Bone marrow (tissue), 2 donors: ENCODE results near the gene SLC15A4.
"Not testable (repeated sequence)": the region's sequence is repeated elsewhere in the genome, so short reads cannot be mapped to it uniquely, and the experiment has no call there.

ENCODE experiments used
- DNase-seq, 2 donors: peaks; one replicate each; lab custom pipeline; 2025; lab: John Stamatoyannopoulos, UW

SLC15A4 gene

DNA sequence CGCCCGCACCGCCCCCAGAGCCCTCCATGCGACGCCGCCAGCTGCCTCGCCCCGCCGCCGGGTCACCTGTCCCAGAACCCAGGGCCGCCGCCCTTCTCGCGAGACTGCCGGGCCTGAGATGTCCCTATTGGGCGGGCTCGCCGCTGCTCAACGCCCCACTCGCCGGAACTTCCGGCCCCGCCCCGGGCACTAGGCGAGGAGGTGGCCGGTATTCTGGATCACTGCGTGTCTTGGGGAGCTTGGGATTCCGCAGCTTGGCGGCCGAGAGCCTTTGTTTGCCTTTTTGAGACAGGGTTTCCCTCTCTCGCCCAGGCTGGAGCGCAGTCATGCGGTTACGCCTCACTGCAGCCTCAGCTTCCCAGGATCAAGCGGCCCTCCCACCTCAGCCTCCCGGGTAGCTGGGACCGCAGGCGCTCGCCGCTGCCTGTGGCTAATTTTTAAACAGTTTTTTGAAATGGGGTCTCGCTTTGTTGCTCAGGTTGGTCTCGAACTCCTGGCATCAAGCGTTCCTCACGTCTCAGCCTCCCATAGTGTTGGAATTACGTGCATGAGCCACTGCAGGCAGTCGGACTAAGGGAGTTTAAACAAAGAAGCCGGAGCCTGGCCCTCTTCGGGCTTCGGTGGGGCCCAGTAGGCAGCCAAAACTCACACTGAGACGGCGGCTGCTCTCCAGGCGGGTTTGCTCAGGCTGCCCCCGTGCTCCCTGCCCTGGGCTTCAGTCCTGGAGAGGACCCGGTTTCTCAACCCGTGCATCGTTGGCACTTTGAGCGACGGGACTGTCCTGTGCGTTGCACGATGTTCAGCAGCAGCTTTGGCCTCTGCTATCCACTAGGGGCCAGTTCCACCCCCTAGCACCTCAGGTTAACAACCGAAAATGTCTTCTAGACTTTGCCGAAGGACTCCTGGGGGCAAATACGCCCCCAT lies at the start of gene SLC15A4:
SLC15A4 (minus strand) TSS at position 43 of the 924 bp plus-strand sequence; CDS start at position 28, 15 bp downstream.
- peak; percentile 73 to 80 for DNase-seq

DNA sequence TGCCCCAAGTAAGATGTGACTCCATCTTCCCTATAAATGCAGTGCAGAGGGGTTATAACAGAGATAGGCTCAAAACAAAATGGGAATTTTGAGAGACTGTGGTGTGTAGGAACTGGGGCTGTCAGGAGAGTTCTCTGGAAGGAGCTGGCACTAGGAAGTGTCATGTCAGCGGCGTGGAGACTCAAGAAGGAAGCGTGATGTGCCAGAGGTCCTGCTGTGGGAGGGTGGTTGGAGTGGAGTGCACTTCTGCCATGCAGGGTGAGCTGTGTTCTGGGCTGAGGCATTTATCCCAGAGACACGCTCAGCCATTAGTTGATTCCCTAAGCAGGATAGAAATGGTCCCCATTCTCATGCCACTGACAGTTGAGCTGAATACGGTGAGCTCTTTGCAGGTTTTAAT lies 48.5 kb upstream of the SLC15A4 start:
- no peak for DNase-seq

DNA sequence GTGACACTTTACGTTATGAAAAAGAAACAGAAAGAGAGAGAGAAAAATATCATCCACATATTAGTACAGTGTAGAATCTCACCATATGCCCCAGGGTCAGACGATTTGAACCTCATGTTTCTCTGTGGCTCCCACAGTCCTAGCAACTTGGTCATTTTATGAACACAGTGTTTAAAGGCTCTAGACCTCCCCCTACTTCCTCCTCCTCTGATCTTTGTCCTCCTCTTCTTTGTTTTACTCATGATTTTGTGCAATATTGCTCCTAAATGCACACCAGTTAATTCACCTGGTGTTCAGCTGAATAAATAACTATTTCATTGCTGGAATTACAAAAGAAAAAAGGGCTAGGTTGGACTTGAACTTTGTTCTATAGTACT lies 47.7 kb upstream of the SLC15A4 start:
- DNase-seq, result no peak

DNA sequence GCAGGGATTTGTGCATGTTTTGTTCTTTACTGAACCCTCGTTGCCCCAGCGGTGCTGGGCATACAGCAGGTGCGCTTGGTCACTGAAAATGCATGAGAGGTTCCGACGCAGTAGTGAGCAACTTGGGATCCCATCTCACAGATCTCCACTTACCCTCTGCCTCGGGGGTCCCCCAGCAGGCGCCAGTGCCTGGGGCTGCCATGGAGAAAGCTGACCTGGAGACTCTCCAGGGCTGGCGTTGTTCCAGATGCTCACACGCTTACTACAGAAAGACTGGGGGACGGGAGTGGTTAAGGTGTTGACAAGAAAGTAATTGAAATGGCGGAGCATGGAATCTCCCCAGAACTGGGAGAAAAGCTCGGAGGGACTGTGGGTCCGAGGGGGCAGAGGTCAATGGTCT lies 43.7 kb upstream of the SLC15A4 start:
- no peak for DNase-seq

DNA sequence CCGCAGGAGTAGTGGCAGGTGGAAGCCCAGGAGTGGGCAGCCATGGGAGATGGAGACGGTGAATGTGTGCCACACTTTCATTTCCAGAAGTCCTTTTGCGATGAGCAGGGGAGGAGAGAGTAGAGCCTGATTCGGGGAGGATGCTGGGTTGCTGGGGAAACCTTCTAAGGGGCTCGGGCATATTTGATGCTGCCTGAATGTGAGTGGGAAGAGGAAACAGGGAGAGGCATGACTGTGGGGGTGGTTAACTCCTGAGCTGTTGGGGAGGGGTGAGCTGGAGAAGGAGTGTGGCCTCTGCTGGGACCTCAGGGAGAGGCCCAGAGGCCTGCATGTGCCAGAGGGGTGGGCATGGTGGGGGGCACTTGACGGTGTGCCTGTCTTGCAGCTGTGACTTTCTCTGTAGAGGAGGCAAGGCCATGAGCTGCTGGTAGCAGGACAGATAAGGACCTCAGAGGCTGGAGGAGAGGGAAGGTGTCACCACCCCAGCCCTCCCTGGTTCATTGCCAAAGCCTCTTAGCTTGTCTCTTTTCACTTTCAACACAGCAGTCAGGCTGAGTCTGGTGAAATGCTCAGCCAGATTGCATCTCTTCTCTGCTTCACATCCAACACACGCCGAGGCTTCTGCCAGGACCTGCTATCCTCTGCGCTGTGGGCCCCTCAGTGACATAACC lies 40.9 kb upstream of the SLC15A4 start:
- no peak for DNase-seq

DNA sequence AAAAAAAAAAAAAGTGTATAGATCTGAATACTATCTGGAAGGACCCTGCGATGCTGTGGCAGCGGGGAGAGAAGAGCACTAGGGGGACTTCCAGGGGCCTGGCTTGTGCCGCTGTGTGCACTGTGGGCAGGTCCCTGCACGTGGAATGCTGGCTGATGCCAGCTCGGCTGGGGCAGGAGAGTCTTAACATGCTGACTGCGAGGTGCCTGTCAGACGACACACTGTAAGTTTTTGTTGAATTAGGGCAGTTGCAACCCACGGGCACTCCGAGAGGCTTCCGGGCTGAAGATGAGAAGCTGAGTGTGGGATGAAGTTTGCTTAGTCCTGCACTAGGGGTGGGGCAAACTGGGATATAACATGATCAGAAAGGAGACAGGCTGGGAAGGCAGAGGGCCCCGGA lies 40.2 kb upstream of the SLC15A4 start:
- DNase-seq, result no peak

DNA sequence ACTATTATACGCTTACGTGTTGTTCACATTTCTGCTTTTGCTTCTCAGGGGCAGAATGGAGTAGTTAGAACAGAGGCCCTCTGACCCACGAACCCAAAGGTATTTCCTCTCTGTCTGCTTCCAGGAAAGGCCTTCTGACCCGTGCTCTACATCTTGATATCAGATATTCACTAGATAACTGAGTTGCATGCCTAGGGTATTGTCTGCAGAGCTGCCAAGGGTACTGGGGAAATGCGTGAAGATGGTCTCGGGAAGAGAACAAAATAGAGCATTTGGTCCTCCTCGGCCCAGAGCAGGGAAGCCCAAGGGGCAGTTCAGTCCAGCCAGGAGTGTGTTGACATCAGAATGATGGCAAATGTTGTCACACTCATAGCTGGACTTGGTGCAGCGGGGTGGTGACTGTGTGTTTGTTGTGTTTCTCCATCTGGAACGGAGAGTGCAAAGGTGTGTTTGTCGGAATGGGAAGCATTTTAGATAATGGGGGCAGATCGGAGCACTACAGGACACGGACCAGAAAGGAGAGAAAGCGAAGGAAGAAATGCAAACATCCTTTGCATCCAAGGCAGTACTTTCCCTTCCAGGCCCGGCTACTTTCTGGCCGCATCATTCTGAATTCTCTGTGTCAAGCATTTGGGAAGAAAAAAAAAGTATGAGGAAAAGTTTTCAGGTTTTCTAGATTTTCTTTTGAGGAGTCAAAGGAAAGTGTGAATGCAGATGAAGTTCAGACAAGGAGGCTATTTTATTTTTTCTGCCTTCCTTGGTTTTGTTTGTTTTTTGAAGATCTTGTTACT lies 37.7 kb upstream of the SLC15A4 start:
- no peak for DNase-seq

DNA sequence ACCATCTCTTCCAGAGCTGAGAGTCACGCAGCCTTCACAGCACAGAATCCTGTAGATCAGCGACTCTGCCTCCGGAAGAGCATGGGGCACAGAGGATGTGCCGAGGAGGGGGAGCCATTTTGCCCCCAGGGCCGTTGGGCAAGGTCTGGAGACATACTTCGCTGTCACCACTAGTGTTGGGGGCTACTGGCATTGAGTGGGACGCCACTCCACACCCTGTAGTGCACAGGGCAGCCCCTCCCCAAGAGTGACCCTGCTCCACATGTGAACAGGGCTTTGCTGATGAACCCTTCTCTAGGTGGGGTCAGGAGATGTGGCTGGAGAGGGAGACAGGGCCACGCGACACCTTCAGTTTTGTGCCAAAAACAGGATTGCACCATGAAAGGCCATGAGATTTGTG lies 35.6 kb upstream of the SLC15A4 start:
- no peak for DNase-seq

DNA sequence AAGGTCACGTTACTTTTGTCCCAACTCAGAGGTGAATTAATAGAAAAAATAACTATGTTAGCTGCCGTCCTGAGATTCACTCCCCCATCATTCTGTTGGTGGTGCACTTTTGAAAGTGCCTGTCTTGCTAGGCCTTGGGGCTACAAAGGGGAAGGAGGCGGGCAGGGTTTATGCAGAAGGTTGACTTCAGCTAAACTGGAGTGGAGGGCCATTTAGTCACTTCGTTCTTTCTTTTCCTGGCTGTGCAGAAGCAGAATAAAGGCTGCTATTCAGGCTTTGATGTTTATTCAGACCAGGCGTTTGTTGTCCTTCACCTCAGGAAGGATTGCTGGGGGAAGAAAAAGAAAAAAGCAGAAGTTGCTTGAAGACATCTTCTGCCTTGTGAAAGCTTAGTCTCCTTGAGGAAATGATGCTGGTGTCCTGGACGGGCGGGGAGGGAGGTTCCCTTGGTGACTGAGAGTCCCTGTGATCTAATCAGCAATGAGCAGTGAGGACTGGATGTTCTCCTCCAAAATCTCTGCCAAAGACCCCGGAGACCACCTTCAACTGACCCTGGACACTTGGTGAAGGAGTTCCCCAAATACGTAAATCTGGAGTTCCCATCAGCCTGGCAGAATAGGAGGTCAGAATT lies 33.5 kb upstream of the SLC15A4 start:
- DNase-seq, result peak in 1 of 2 donors; percentile 16

DNA sequence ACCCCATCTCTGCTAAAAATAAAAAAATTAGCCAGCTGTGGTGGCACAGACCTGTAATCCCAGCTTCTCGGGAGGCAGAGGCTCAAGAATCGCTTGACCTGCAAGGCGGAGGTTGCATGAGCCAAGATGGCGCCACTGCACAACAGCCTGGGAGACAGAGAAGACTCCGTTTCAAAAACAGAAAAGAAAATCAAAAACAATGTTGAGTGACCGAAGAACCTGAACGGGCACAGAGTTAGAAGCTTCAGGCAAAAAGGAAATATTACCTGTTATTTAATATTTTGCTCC lies 33.0 kb upstream of the SLC15A4 start:
- DNase-seq, result no peak

DNA sequence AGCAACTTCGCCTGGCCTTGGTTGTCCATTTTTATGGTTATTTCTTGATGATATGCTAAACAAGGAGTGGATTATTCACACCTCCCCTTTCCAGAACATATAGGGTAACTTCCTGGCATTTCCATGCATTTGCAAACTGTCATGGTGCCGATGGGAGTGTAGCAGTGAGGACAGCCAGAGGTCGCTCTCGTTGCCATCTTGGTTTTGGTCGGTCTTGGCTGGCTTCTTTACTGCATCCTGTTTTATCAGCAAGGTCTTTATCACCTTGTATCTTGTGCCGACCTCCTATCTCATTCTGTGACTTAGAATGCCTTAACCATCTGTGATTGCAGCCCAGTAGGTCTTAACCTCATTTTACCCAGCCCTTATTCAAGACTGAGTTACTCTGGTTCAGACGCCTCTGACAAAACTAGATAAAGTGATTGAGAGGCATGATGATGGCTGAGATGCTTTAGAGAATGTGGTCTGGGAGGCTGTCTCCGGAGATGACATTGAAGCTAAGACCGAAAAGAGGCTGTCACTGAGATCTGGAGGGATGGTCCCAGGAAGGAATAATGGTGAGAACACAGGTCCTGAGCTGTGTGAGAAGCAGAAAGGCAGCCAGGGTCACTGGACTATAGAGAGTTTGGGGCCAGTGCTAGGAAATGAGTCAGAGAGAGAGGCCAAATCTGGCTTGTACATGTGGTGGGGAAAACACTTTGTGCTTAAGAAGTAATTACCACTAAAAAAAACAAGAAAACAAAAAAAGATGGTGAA lies 32.5 kb upstream of the SLC15A4 start:
- DNase-seq, result no peak

DNA sequence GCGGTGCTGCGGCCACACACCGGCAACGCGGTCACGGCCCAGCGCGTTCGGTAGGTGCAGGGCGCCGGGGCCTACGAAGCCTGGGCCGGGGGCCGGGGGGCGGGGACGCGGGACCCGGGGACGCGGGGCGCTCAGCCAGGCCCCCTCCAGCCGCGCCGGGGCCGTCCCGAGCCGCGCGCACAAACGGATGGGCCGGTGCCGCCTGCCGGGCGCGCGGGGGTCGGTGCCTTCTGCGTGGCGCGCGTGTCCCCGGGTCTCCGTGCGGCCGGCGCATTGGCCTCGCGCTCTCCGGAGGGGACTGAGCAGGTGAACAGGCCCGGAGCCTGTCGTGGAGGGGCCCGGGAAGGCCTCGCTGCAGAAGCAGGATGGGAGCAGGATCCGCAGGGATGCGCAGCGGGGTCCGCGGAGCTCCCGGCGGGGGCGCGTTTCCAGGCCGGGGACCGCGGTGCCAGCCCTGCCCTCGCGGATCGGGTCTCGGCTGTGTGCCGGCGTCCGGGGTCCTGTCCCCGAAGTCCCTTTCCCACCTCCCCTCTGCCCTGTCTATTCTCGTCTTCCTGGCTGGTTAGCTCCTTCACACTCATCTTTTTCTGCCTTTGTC lies 29.9 kb upstream of the SLC15A4 start:
- DNase-seq, result no peak

DNA sequence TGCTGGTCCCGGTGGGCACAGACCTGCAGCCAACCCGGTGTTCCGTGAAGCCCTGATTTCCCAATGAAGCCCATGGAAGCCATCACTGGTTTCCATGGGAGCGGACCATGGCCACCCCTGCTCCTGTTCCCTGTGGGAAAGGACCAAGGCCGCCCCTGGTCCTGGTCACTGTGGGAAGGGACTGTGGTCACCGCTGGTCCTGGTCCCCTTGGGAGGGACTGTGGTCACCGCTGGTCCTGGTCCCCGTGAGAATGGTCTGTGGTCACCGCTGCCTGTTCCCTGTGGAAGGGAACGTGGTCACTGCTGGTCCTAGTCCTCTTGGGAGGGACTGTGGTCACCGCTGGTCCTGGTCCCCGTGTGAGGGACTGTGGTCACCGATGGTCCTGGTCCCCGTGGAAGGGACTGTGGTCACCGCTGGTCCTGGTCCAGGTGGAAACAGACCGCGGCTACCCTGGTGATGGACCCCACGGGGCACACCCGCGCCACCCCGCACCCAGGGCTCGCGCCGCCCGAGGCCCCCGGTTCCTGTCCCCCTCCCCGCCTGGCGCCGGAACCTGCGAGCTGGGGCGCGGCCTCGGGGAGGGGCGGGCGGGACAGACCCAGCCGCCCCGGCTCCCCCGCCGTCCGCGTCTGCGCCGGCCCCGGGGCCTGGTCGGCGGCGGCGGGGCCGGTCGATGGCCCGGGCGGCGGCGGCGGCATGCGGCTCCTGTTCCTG lies 29.3 kb upstream of the SLC15A4 start, which contains the start of gene GLT1D1:
GLT1D1 (plus strand) TSS at position 594 of the 715 bp plus-strand sequence; CDS start at position 698, 104 bp downstream.
- no peak for DNase-seq

DNA sequence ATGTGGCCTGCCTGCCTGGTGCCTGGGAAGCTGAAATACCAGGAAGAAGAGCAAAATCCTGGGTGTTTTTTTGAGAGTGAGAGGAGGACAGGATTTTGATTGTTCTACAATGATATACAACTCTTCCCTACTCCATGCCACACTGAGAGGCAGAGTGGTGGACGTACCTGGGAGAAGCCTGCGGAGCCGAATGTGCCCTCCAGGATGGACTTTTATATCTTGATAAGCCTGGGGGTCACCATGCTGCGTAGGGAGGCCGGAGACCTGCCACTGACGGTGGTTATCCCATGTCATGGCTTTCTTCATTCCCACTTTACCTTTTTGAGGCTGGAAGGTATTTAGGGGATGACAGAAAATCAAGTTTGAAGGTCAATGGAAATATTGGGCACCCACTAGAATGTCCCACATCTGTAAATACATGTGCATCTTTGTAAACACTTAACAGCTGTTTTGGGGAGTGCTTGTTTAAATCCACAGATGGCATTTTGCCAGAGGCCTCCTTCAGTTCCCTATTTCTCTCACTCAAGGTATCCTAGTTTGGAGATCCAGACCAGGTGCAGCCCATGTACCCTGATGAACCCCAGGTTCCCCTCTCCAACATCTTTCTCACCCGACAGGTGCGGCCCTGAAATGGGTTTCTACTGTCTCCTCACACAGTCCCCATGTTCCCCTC lies 28.4 kb upstream of the SLC15A4 start:
- DNase-seq, result no peak

DNA sequence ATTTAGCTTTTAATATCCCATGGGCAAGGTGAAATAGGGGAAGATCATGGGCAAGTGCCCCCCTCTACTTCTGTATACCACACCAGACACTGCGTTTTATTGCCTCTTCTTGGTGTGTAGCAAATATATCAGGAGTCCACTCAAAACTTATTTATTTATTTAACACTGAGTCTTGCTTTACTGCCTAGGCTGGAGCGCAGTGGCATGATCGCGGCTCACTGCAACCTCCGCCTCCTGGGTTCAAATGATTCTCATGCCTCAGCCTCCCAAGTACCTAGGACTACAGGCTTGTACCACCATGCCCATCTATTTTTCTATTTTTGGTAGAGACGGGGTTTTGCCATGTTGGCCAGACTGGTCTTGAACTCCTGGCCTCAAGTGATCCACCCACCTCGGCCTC lies 27.7 kb upstream of the SLC15A4 start:
- DNase-seq, result not testable (repeated sequence)

DNA sequence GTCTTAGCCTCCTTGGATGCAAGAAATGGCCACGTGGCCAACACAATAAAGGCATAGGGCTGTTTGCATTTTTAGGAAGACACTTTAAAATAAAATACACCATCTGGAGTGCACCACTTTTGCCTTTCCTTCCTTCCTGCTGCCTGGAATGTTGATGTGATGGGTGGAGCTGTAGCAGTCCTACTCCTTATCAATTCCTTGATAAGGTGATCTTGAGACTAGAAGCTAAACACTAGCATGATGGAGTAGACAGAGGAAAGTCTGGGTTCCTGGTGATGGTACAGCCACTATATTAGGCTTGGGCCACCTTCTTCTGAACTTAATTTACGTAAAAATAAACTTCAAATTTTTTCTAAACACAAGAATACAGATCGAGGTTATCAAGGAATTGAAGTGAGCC lies 26.6 kb upstream of the SLC15A4 start:
- DNase-seq, result no peak

DNA sequence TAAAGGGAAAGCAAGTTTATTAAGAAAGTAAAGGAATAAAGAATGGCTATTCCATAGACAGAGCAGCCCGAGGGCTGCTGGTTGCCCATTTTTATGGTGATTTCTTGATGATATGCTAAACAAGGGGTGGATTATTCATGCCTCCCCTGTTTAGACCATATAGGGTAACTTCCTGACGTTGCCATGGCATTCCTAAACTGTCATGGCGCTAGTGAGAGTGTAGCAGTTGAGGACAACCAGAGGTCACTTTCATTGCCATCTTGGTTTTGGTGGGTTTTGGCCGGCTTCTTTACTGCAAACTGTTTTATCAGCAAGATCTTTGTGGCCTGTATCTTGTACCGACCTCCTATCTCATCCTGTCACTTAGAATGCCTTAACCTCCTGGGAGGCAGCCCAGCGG lies 26.0 kb upstream of the SLC15A4 start:
- not testable (repeated sequence) for DNase-seq

DNA sequence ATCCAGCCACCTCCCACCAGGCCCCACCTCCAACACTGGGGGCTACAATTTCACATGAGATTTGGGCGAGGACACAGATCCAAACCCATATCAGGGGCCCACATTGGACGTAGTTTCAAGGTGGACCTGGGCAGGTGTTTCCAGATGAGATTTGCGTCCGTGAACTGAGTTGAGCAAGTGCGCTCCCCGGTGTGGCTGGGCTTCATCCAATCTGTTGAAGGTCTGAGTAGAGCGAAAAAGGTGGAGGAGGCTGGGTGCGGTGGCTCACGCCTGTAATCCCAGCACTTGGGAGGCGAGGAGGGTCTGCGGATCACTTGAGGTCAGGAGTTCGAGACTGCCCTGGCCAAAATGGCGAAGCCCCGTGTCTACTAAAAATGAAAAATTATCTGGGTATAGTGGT lies 24.6 kb upstream of the SLC15A4 start:
- DNase-seq, result no peak

DNA sequence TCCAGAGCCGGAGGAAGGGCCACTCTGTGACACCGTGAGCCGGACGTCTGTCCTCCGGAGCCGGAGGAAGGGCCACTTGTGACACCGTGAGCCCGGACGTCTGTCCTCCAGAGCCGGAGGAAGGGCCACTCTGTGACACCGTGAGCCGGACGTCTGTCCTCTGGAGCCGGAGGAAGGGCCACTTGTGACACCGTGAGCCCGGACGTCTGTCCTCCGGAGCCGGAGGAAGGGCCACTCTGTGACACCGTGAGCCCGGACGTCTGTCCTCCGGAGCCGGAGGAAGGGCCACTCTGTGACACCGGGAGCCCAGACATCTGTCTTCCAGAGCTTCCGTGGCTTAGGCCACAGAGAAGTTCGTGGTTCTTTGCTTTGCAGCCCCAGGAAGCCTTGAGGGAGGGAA lies 22.9 kb upstream of the SLC15A4 start:
- not testable (repeated sequence) for DNase-seq
